ENCODE measurements around the gene HMOX1.
"Not testable (repeated sequence)": the region's sequence is repeated elsewhere in the genome, so short reads cannot be mapped to it uniquely, and the experiment has no call there.

Gene HMOX1

GRCh38 chr22:35349704-35350538, 31.0 kb upstream of the HMOX1 start:
- no peak for DNase-seq (ENCODE audit: low read depth in 1 of 2, low spot score in 1 of 2)

- peak; percentile 68 to 77 for DNase-seq (ENCODE audit: low read depth in 1 of 2, low spot score in 1 of 2)
Measured at GRCh38 chr22:35350539-35351503, 30.1 kb upstream of the HMOX1 start.

GRCh38 chr22:35352214-35353111, 28.4 kb upstream of the HMOX1 start:
- DNase-seq (ENCODE audit: low read depth in 1 of 2, low spot score in 1 of 2) = no peak

- DNase-seq (ENCODE audit: low read depth in 1 of 2, low spot score in 1 of 2) = no peak
Measured at GRCh38 chr22:35353318-35353717, 27.6 kb upstream of the HMOX1 start.

- DNase-seq (ENCODE audit: low read depth in 1 of 2, low spot score in 1 of 2) = no peak
Measured at GRCh38 chr22:35354068-35354467, 26.8 kb upstream of the HMOX1 start.

GRCh38 chr22:35357883-35358621, 22.8 kb upstream of the HMOX1 start:
- no peak for DNase-seq (ENCODE audit: low read depth in 1 of 2, low spot score in 1 of 2)

GRCh38 chr22:35359380-35360065, 21.4 kb upstream of the HMOX1 start:
- DNase-seq (ENCODE audit: low read depth in 1 of 2, low spot score in 1 of 2) = no peak

- no peak for DNase-seq (ENCODE audit: low read depth in 1 of 2, low spot score in 1 of 2)
Measured at GRCh38 chr22:35361001-35361558, 19.8 kb upstream of the HMOX1 start.

- DNase-seq (ENCODE audit: low read depth in 1 of 2, low spot score in 1 of 2) = no peak
Measured at GRCh38 chr22:35363566-35364086, 17.3 kb upstream of the HMOX1 start.

- DNase-seq (ENCODE audit: low read depth in 1 of 2, low spot score in 1 of 2) = not testable (repeated sequence)
Measured at GRCh38 chr22:35364230-35364629, 16.7 kb upstream of the HMOX1 start.

GRCh38 chr22:35367331-35367886, 13.5 kb upstream of the HMOX1 start:
- DNase-seq (ENCODE audit: low read depth in 1 of 2, low spot score in 1 of 2) = no peak

- no peak for DNase-seq (ENCODE audit: low read depth in 1 of 2, low spot score in 1 of 2)
Measured at GRCh38 chr22:35368386-35368785, 12.5 kb upstream of the HMOX1 start.

- DNase-seq (ENCODE audit: low read depth in 1 of 2, low spot score in 1 of 2) = no peak
Measured at GRCh38 chr22:35369996-35370395, 10.9 kb upstream of the HMOX1 start.

- DNase-seq (ENCODE audit: low read depth in 1 of 2, low spot score in 1 of 2) = no peak
Measured at GRCh38 chr22:35373781-35374180, 7.1 kb upstream of the HMOX1 start.

- no peak for DNase-seq (ENCODE audit: low read depth in 1 of 2, low spot score in 1 of 2)
Measured at GRCh38 chr22:35375031-35375430, 5.9 kb upstream of the HMOX1 start.

GRCh38 chr22:35375526-35375925, 5.4 kb upstream of the HMOX1 start:
- DNase-seq (ENCODE audit: low read depth in 1 of 2, low spot score in 1 of 2) = no peak

GRCh38 chr22:35376728-35377472, 4.0 kb upstream of the HMOX1 start:
- DNase-seq (ENCODE audit: low read depth in 1 of 2, low spot score in 1 of 2) = peak in 1 of 2 donors; percentile 17

GRCh38 chr22:35377735-35378134, 3.2 kb upstream of the HMOX1 start:
- DNase-seq (ENCODE audit: low read depth in 1 of 2, low spot score in 1 of 2) = no peak

Measured in activated CD4-positive, alpha-beta T cell treated with anti-CD3 and anti-CD28 coated beads, Interleukin-2, amount 50 U/mL, for 24 hours (primary cell).